Osteoblast (primary cell): Measurements from ENCODE around the gene GAST. TPM values are rescaled to one million over a fixed set of nuclear protein-coding genes. Genes with fewer than 3 reads are reported as not detected.

ENCODE experiments used
- DNase-seq: peaks from one replicate; pipeline ENCODE4 v3.0.0; 2011; ENCODE audit warnings: low spot score, mixed read lengths; ENCODE audit not compliant: insufficient read length; ENCODE audit errors: missing footprints
- H2AFZ ChIP-seq: 2 replicates; pipeline ENCODE4 v1.6.0; 2011; ENCODE audit warnings: mild to moderate bottlenecking, low read length
- H3K27ac ChIP-seq: 2 replicates; pipeline ENCODE4 v1.5.1; 2011; ENCODE audit warnings: mild to moderate bottlenecking, low read depth, low read length, moderate library complexity
- H3K27me3 ChIP-seq: 2 replicates; pipeline ENCODE4 v1.6.0; 2012; ENCODE audit warnings: mild to moderate bottlenecking, control low read depth, inconsistent platforms, low read length, moderate library complexity; ENCODE audit not compliant: insufficient read depth
- H3K36me3 ChIP-seq: 2 replicates; pipeline ENCODE4 v1.5.1; 2011; ENCODE audit warnings: mild to moderate bottlenecking, low read length, control low read depth, moderate library complexity; ENCODE audit not compliant: insufficient read depth
- H3K4me1 ChIP-seq: 2 replicates; pipeline ENCODE4 v1.5.1; 2011; ENCODE audit warnings: mild to moderate bottlenecking, low read length, control low read depth, moderate library complexity; ENCODE audit not compliant: insufficient read depth
- H3K4me2 ChIP-seq: 2 replicates; pipeline ENCODE4 v1.6.0; 2011; ENCODE audit warnings: mild to moderate bottlenecking, low read length; ENCODE audit not compliant: insufficient read depth
- H3K4me3 ChIP-seq: fragments of 200-600 bp; sonication (generic); 3 replicates; pipeline ENCODE4 v1.5.1; 2012; ENCODE audit warnings: mild to moderate bottlenecking, low read length, inconsistent platforms; ENCODE audit not compliant: insufficient read depth
- H3K79me2 ChIP-seq: 2 replicates; pipeline ENCODE4 v1.6.0; 2012; ENCODE audit warnings: mild to moderate bottlenecking, low read length, control low read depth, inconsistent platforms; ENCODE audit not compliant: insufficient read depth
- H3K9me3 ChIP-seq: 2 replicates; pipeline ENCODE4 v1.5.1; 2011; ENCODE audit warnings: low read depth, low read length, control low read depth
- H4K20me1 ChIP-seq: 2 replicates; pipeline ENCODE4 v1.6.0; 2012; ENCODE audit warnings: mild to moderate bottlenecking, low read length, control low read depth; ENCODE audit not compliant: insufficient read depth
- CTCF ChIP-seq: IDR thresholded peaks from 2 replicates; pipeline ENCODE4 v1.5.1; 2011; ENCODE audit warnings: mild to moderate bottlenecking, low read depth, low read length, moderate library complexity; ENCODE audit errors: extremely low read depth
- total RNA-seq: library from RNA; depleted of rRNA; stranded (reverse); fragments of >200 nt; gene quantifications from 2 replicates; pipeline ENCODE4 v1.2.3, GENCODE V29; 2012

GAST gene
- total RNA-seq, 1 donor = not detected

GRCh38 chr17:41688641-41689496 lies 23.3 kb upstream of the GAST start, which contains the start of gene EIF1:
Gene EIF1, plus strand, starts transcription at chr17:41688885. Its CDS starts 154 bp downstream, at chr17:41689039.
- Histone ChIP-seq H4K20me1 (peaks cover 34% of the 10 kb centered on the region), H3K27me3 (peaks cover 3% of the 10 kb centered on the region), H3K4me1 (peaks cover 20% of the 10 kb centered on the region), H3K27ac (peak within 1 kb of the TSS; percentile 99), H3K4me3 (peak within 1 kb of the TSS; percentile 94), H3K79me2 (peaks cover 26% of the 10 kb centered on the region), H3K9me3 (no peaks in the 10 kb centered on the region), H3K36me3 (peaks cover 44% of the 10 kb centered on the region), H3K4me2 (peak within 1 kb of the TSS; percentile 92), H2AFZ (peak within 1 kb of the TSS; percentile 75)
- peak; percentile 96 for DNase-seq
- TF ChIP-seq CTCF = no peak

- no peaks in the 10 kb centered on the region for H3K9me3 ChIP-seq
- H4K20me1 ChIP-seq = peaks cover 34% of the 10 kb centered on the region
- no peaks in the 10 kb centered on the region for H3K27me3 ChIP-seq
- peak overlapping the region; percentile 94 for H3K4me3 ChIP-seq
- H3K4me2 ChIP-seq = peak overlapping the region; percentile 92
- peaks cover 26% of the 10 kb centered on the region for H3K79me2 ChIP-seq
- peak; percentile 41 for DNase-seq
- TF ChIP-seq CTCF = peak; percentile 64
- H3K27ac ChIP-seq = peak overlapping the region; percentile 99
- H3K36me3 ChIP-seq = peaks cover 47% of the 10 kb centered on the region
- peaks cover 20% of the 10 kb centered on the region for H3K4me1 ChIP-seq
- H2AFZ ChIP-seq = no peak overlapping the region
These were observed 22.4 kb upstream of the GAST start for GRCh38 chr17:41689497-41690299.

- Histone ChIP-seq H3K4me2 (peak overlapping the region; percentile 92), H3K4me1 (peaks cover 20% of the 10 kb centered on the region), H3K36me3 (peaks cover 47% of the 10 kb centered on the region), H3K27ac (peak overlapping the region; percentile 99), H3K4me3 (peak overlapping the region; percentile 94), H4K20me1 (peaks cover 39% of the 10 kb centered on the region), H3K27me3 (no peaks in the 10 kb centered on the region), H3K9me3 (no peaks in the 10 kb centered on the region), H3K79me2 (peaks cover 26% of the 10 kb centered on the region), H2AFZ (no peak overlapping the region)
- no peak for DNase-seq
- TF ChIP-seq CTCF = no peak
These were observed 21.6 kb upstream of the GAST start for GRCh38 chr17:41690497-41690896.
